Loucy (cell line): ENCODE results near the gene LRRC37A2.
"Not testable (repeated sequence)": the region's sequence is repeated elsewhere in the genome, so short reads cannot be mapped to it uniquely, and the experiment has no call there.

Experiments
- CTCF ChIP-seq: fragments of 200-600 bp; sonication (generic); conservative IDR thresholded peaks from 2 replicates; pipeline ENCODE4 v1.5.1; 2014; ENCODE audit warnings: mild to moderate bottlenecking, antibody characterized with exemption, low read length
- EZH2phosphoT487 ChIP-seq: fragments of 200-600 bp; IDR thresholded peaks from 2 replicates; pipeline ENCODE4 v1.6.1; 2018; ENCODE audit warnings: antibody characterized with exemption, mild to moderate bottlenecking, moderate library complexity, borderline replicate concordance

GRCh38 chr17:46548607-46549006 lies 36.3 kb downstream of the LRRC37A2 start:
- TF ChIP-seq CTCF, EZH2phosphoT487: not testable (repeated sequence)
